ENCODE measurements around the gene MPP7.

GRCh38 chr10:28332726-28333125 lies 29.9 kb upstream of the MPP7 start:
- TF ChIP-seq CTCF (IDR thresholded peaks at IDR 0.05; ENCODE audit: insufficient read depth, low read length, poor library complexity, severe bottlenecking) (no peak), EZH2phosphoT487 (conservative IDR thresholded peaks at IDR 0.05; ENCODE audit: low read length) (no peak)

Data from SU-DHL-6 (cell line).